IMR-90 (cell line): Measurements from ENCODE around the gene TENM3.

Experiments used
- BHLHE40 ChIP-seq: fragments of 150-350 bp; IDR thresholded peaks from 2 replicates; pipeline ENCODE4 v1.6.1; 2016; ENCODE audit warnings: mild to moderate bottlenecking, low read depth, low read length
- CEBPB ChIP-seq: IDR thresholded peaks from 2 replicates; pipeline ENCODE4 v1.6.1; 2012; ENCODE audit warnings: low read depth, low read length, improper control_type of control experiment
- CTCF ChIP-seq: conservative IDR thresholded peaks from 2 replicates; pipeline ENCODE4 v1.5.1; 2012; ENCODE audit warnings: mild to moderate bottlenecking, low read depth, low read length, improper control_type of control experiment
- ELK1 ChIP-seq: fragments of 150-350 bp; IDR thresholded peaks from 2 replicates; pipeline ENCODE4 v1.6.1; 2016; ENCODE audit warnings: low read depth, mild to moderate bottlenecking, low read length, moderate library complexity, borderline replicate concordance
- FOS ChIP-seq: fragments of 150-350 bp; IDR thresholded peaks from 2 replicates; pipeline ENCODE4 v1.6.1; 2016; ENCODE audit warnings: low read depth, low read length
- MAZ ChIP-seq: IDR thresholded peaks from 2 replicates; pipeline ENCODE4 v1.6.1; 2012; ENCODE audit warnings: low read depth, mild to moderate bottlenecking, low read length, improper control_type of control experiment, moderate library complexity, borderline replicate concordance
- MXI1 ChIP-seq: IDR thresholded peaks from 2 replicates; pipeline ENCODE4 v1.6.1; 2012; ENCODE audit warnings: low read depth, mild to moderate bottlenecking, low read length, moderate library complexity, borderline replicate concordance
- POLR2A ChIP-seq: IDR thresholded peaks from 2 replicates; pipeline ENCODE4 v1.6.1; 2012; ENCODE audit warnings: mild to moderate bottlenecking, low read depth, low read length
- RAD21 ChIP-seq: IDR thresholded peaks from 2 replicates; pipeline ENCODE4 v1.6.1; 2012; ENCODE audit warnings: low read length, improper control_type of control experiment
- RFX5 ChIP-seq: IDR thresholded peaks from 2 replicates; pipeline ENCODE4 v1.8.0; 2012; ENCODE audit warnings: low read depth, mild to moderate bottlenecking, low read length, moderate library complexity
- SMC3 ChIP-seq: fragments of 150-350 bp; IDR thresholded peaks from 2 replicates; pipeline ENCODE4 v1.6.1; 2016; ENCODE audit warnings: low read depth, mild to moderate bottlenecking, antibody characterized with exemption, low read length, moderate library complexity
- TF ChIP-seq, protein P1 (sequence below): fragments of 150-350 bp; IDR thresholded peaks from 2 replicates; pipeline ENCODE4 v1.6.1; 2017; ENCODE audit warnings: mild to moderate bottlenecking, antibody characterized with exemption, low read length, low read depth

DNA sequence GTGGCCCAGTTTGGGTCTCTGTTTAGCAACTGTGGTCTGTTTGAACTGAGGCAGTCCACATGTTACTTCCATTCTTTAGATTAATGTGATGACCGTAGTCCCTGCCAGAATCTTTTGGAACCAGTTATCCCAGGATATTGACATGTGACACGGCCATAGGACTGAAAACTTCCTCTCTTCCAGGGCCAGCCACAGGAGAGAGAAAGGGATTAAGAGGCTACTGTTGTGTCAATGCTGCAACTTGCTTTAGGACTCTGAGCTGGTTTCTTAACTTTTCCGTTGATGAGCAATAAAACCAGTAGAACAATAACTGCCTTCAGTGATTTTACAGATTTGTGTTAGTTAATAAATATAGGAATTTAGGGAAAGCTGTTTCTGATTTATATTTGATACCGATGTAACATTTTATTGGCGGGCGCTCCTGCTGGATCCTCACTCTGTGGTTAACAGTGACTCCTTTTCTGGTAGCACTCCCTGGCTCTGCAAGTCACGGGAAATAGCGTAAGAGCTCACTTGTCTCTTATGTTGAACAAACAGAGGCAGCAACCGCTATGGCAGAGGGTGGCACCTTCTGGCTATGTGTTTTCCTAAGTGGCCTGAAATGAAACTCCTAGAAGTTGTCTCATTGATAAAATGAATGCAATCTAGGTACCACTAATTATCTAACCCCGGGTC lies 2.5 kb downstream of the TENM3 start:
- TF ChIP-seq POLR2A (no peak), CTCF (no peak), ELK1 (no peak), BHLHE40 (no peak), MAZ (no peak), MXI1 (no peak), CEBPB (no peak), FOS (no peak), RFX5 (no peak), RAD21 (no peak), SMC3 (no peak)
- TF ChIP-seq, protein P1, sequence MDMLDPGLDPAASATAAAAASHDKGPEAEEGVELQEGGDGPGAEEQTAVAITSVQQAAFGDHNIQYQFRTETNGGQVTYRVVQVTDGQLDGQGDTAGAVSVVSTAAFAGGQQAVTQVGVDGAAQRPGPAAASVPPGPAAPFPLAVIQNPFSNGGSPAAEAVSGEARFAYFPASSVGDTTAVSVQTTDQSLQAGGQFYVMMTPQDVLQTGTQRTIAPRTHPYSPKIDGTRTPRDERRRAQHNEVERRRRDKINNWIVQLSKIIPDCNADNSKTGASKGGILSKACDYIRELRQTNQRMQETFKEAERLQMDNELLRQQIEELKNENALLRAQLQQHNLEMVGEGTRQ: no peak
